ENCODE data around the gene ZEB2. TPM values are rescaled to one million over a fixed set of nuclear protein-coding genes. Genes with fewer than 3 reads are reported as not detected.

The ZEB2 gene
- total RNA-seq, 1 experiment from 2014 or later, result 1.2 TPM

DNA sequence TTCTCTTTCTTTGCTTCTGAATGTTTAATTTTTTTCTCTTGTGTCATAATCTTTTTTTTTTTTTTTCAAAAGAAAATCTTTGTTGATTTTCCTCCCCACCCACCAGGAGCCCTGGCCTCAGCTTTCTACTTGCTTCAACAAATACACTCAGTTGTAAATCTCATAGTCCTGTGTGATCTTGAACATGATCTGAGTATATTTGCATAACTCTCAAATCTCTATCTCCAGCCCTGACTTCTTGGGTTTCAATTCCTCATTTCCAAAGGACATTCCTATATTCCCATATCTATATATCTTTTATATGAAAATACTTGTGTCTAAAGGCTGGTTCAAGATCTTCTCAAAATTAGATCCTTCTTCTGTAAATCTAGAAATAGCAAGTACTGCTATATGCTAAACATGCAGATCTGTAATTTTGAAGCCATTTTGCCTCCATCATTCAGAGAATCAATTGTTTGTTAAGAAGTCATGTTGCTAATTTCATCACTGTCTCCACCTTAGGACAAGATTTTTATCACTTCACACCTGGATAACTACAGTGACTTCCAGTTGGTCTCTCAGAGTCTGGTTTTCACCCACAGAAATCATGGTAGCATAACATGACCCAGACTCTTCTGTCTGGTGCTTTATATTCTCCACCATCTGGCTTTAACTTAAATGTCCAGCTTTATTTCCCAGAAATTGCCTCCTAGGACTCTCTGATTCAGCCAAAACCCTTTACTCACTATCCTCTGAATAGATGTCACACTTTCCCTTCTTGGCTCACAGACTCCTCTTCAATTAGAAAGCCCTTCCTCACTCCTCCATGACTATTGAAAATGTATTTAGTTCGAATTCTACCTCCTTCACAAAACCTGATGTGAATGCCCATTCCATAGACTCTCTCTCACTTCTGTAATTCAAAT is 98.1 kb downstream of the ZEB2 start:
- no peak overlapping the region for H4K5ac ChIP-seq (ENCODE audit: insufficient read length, low read depth, low read length)
- H2AFZ ChIP-seq (ENCODE audit: low read length), result no peak overlapping the region
- no peak overlapping the region for H3K23ac ChIP-seq (ENCODE audit: insufficient read length, low read depth, low read length)
- H4K8ac ChIP-seq (replicated peaks; ENCODE audit: insufficient read length, low read depth, low read length), result no peak overlapping the region
- H3K4me1 ChIP-seq (ENCODE audit: insufficient read depth, low read length), result no peaks in the 10 kb centered on the region; the same call in 1 of the 2 replicates
- no peak overlapping the region for H3K18ac ChIP-seq (ENCODE audit: insufficient read length, low read depth, low read length)
- H3K9ac ChIP-seq (ENCODE audit: extremely low read depth, insufficient read length, low read length), result no peak overlapping the region
- Mint-ChIP-seq H3K4me1 (peaks cover 11% of the 10 kb centered on the region in 2 experiments), H3K9me3 (no peaks in the 10 kb centered on the region; a peak in 1 of 5 replicates), H3K36me3 (ENCODE audit: insufficient read depth in 1 of 3, low read depth in 3 of 3) (no peaks in the 10 kb centered on the region; a peak in 2 of 7 replicates), H3K27me3 (ENCODE audit: low read depth) (no peaks in the 10 kb centered on the region), H3K27ac (no peak overlapping the region), H3K4me3 (no peak overlapping the region)
- H3K4me2 ChIP-seq (ENCODE audit: insufficient read depth, insufficient read length, low read length), result no peak overlapping the region
- no peak overlapping the region for H2AK5ac ChIP-seq (ENCODE audit: insufficient read length, low read length)
- TF ChIP-seq, protein P1, sequence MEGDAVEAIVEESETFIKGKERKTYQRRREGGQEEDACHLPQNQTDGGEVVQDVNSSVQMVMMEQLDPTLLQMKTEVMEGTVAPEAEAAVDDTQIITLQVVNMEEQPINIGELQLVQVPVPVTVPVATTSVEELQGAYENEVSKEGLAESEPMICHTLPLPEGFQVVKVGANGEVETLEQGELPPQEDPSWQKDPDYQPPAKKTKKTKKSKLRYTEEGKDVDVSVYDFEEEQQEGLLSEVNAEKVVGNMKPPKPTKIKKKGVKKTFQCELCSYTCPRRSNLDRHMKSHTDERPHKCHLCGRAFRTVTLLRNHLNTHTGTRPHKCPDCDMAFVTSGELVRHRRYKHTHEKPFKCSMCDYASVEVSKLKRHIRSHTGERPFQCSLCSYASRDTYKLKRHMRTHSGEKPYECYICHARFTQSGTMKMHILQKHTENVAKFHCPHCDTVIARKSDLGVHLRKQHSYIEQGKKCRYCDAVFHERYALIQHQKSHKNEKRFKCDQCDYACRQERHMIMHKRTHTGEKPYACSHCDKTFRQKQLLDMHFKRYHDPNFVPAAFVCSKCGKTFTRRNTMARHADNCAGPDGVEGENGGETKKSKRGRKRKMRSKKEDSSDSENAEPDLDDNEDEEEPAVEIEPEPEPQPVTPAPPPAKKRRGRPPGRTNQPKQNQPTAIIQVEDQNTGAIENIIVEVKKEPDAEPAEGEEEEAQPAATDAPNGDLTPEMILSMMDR (conservative IDR thresholded peaks at IDR 0.05), result no peak
- H3T11ph ChIP-seq (ENCODE audit: low read length), result no peak overlapping the region
- H3K79me1 ChIP-seq (ENCODE audit: insufficient read depth, low read depth, low read length, poor library complexity, severe bottlenecking), result no peaks in the 10 kb centered on the region
- no peak overlapping the region for H2BK15ac ChIP-seq (ENCODE audit: low read depth, low read length)
- no peak overlapping the region for H2BK20ac ChIP-seq (ENCODE audit: low read depth, low read length, poor library complexity, severe bottlenecking)
- no peaks in the 10 kb centered on the region for H3K23me2 ChIP-seq (ENCODE audit: insufficient read length, low read depth, low read length, poor library complexity, severe bottlenecking)
- no peak overlapping the region for H3K56ac ChIP-seq (ENCODE audit: insufficient read length, low read depth, low read length)
- H3K14ac ChIP-seq (ENCODE audit: insufficient read depth, low read length), result no peak overlapping the region
- no peak overlapping the region for H3K27ac ChIP-seq (ENCODE audit: insufficient read length, low read depth, low read length)
- H3K9me3 ChIP-seq (ENCODE audit: control insufficient read depth, low read depth, low read length), result no peaks in the 10 kb centered on the region
- H3K79me2 ChIP-seq (ENCODE audit: insufficient read depth, low read length), result no peaks in the 10 kb centered on the region
- no peak overlapping the region for H2BK12ac ChIP-seq (ENCODE audit: insufficient read length, low read depth, low read length)
- H2BK120ac ChIP-seq (ENCODE audit: low read depth, low read length, poor library complexity, severe bottlenecking), result no peak overlapping the region
- H4K20me1 ChIP-seq (ENCODE audit: control insufficient read depth, insufficient read depth, insufficient read length), result no peaks in the 10 kb centered on the region
- H3K27me3 ChIP-seq (ENCODE audit: insufficient read depth, low read length), result no peaks in the 10 kb centered on the region
- no peak overlapping the region for H4K91ac ChIP-seq (ENCODE audit: insufficient read length, low read depth, low read length)
- WGBS (ENCODE audit: extremely low coverage, insufficient read length, low lambda C conversion rate), result no CpG with 5 or more reads among the region's 1 CpG
- H2BK5ac ChIP-seq (ENCODE audit: insufficient read length, low read length), result no peak overlapping the region
- no peak for DNase-seq
- H3K4ac ChIP-seq (ENCODE audit: low read depth, low read length), result no peak overlapping the region

Measured in H9 (cell line).